GM21576 (cell line): ENCODE data around the gene USF1.
"Not testable (repeated sequence)": the region's sequence is repeated elsewhere in the genome, so short reads cannot be mapped to it uniquely, and the experiment has no call there.

Source experiments
- ATAC-seq: cut with Tn5 transposase; IDR thresholded peaks from one replicate; pipeline ENCODE4 v1.9.1; 2021; ENCODE audit warnings: mild to moderate bottlenecking, moderate library complexity; ENCODE audit not compliant: unreplicated experiment

Gene USF1

GRCh38 chr1:160992036-160992435 lies 53.7 kb downstream of the USF1 start:
- ATAC-seq: not testable (repeated sequence)
